Effector memory CD8-positive, alpha-beta T cell (primary cell): ENCODE data around the gene DUSP18.

Source experiments
- ATAC-seq: fragments of 150-1000 bp; cut with Tn5 transposase; replicated peaks from 2 replicates; pipeline ENCODE4 v1.10.0; 2021; ENCODE audit warnings: mild to moderate bottlenecking, moderate library complexity
- DNase-seq, 3 experiments: peaks; one replicate each; pipeline ENCODE4 v3.0.0; 2021
- H3K27ac Mint-ChIP-seq, 2 donors: one replicate each; pipeline ENCODE4 v1.8.0; 2022; ENCODE audit warnings: mild to moderate bottlenecking in 2 of 2, mixed read lengths in 2 of 2, moderate library complexity in 2 of 2
- H3K27me3 Mint-ChIP-seq, 2 donors: one replicate each; pipeline ENCODE4 v1.8.0; 2022; ENCODE audit warnings: mixed read lengths in 2 of 2
- H3K36me3 Mint-ChIP-seq: one replicate; pipeline ENCODE4 v1.8.0; 2022; ENCODE audit warnings: mild to moderate bottlenecking, moderate library complexity, mixed read lengths; ENCODE audit not compliant: insufficient read depth
- H3K4me1 Mint-ChIP-seq, 2 donors: one replicate each; pipeline ENCODE4 v1.8.0; 2022; ENCODE audit warnings: low read depth in 2 of 2, mixed read lengths in 2 of 2
- H3K4me3 Mint-ChIP-seq, 2 donors: one replicate each; pipeline ENCODE4 v1.8.0; 2022; ENCODE audit warnings: mild to moderate bottlenecking in 2 of 2, mixed read lengths in 2 of 2, moderate library complexity in 2 of 2
- H3K9me3 Mint-ChIP-seq, 2 donors: one replicate each; pipeline ENCODE4 v1.8.0; 2022; ENCODE audit warnings: mixed read lengths in 2 of 2

The DUSP18 gene

GRCh38 chr22:30617819-30618218 is 49.9 kb downstream of the DUSP18 start:
- H3K4me3 Mint-ChIP-seq, result no peak overlapping the region
- no peaks in the 10 kb centered on the region for H3K4me1 Mint-ChIP-seq
- ATAC-seq, result no peak
- H3K36me3 Mint-ChIP-seq, result no peaks in the 10 kb centered on the region
- no peak overlapping the region for H3K27ac Mint-ChIP-seq
- no peak for DNase-seq
- no peaks in the 10 kb centered on the region for H3K9me3 Mint-ChIP-seq
- H3K27me3 Mint-ChIP-seq, result peaks cover 8 to 29% of the 10 kb centered on the region in 2 donors

GRCh38 chr22:30615543-30615954 is 52.1 kb downstream of the DUSP18 start:
- Mint-ChIP-seq H3K4me3 (no peak overlapping the region), H3K36me3 (no peaks in the 10 kb centered on the region), H3K27ac (peak overlapping the region in 1 of 2 donors; percentile 56), H3K4me1 (no peaks in the 10 kb centered on the region), H3K27me3 (peaks cover 8 to 21% of the 10 kb centered on the region in 2 donors), H3K9me3 (no peaks in the 10 kb centered on the region)
- DNase-seq (no peak), ATAC-seq (no peak)

- Mint-ChIP-seq H3K4me3 (no peak overlapping the region), H3K36me3 (no peaks in the 10 kb centered on the region), H3K27me3 (peaks cover 8 to 27% of the 10 kb centered on the region in 2 donors), H3K9me3 (no peaks in the 10 kb centered on the region), H3K27ac (peak overlapping the region in 1 of 2 donors; percentile 56), H3K4me1 (no peaks in the 10 kb centered on the region)
- DNase-seq, result no peak
- ATAC-seq, result no peak
Measured at GRCh38 chr22:30614879-30615278, 52.8 kb downstream of the DUSP18 start.

GRCh38 chr22:30614268-30614667 is 53.4 kb downstream of the DUSP18 start:
- H3K4me1 Mint-ChIP-seq, result peaks cover 0 to 1% of the 10 kb centered on the region in 2 donors
- no peaks in the 10 kb centered on the region for H3K9me3 Mint-ChIP-seq
- no peaks in the 10 kb centered on the region for H3K36me3 Mint-ChIP-seq
- H3K27me3 Mint-ChIP-seq, result peaks cover 8 to 34% of the 10 kb centered on the region in 2 donors
- DNase-seq (no peak), ATAC-seq (no peak)
- no peak overlapping the region for H3K27ac Mint-ChIP-seq
- no peak overlapping the region for H3K4me3 Mint-ChIP-seq

- Mint-ChIP-seq H3K4me3 (no peak overlapping the region), H3K36me3 (no peaks in the 10 kb centered on the region), H3K27me3 (peaks cover 8 to 34% of the 10 kb centered on the region in 2 donors), H3K27ac (no peak overlapping the region), H3K4me1 (peaks cover 0 to 1% of the 10 kb centered on the region in 2 donors), H3K9me3 (no peaks in the 10 kb centered on the region)
- DNase-seq, result no peak
- no peak for ATAC-seq
Measured at GRCh38 chr22:30612789-30613188, 54.9 kb downstream of the DUSP18 start.
